Common myeloid progenitor, CD34-positive (primary cell): Measurements from ENCODE around the gene PER3.

Source experiments
- CTCF ChIA-PET: fragments of 350-600 bp; sonication (Branson Sonifier 250); formaldehyde crosslinking; loops from one replicate; lab custom pipeline; 2021; ENCODE audit warnings: antibody characterized with exemption; lab: Charles Lee
- POLR2A ChIA-PET: fragments of 350-600 bp; sonication (Branson Sonifier 250); formaldehyde crosslinking; loops from one replicate; lab custom pipeline; 2021; ENCODE audit warnings: antibody characterized with exemption; lab: Charles Lee
- DNase-seq, 3 donors: peaks; one replicate each; pipeline versions ENCODE4 v3.0.0 to v3.0.0-alpha.2; 2013
- H3K27ac ChIP-seq, 2 experiments: 1 replicate in 1 of 2; 2 replicates in 1 of 2; pipeline ENCODE4 v1.7.0; 2013; ENCODE audit warnings: inconsistent platforms in 2 of 2, low read length in 2 of 2, mild to moderate bottlenecking in 2 of 2, low read depth in 1 of 2, moderate library complexity in 1 of 2; ENCODE audit not compliant: severe bottlenecking in 2 of 2, insufficient read depth in 1 of 2, poor library complexity in 1 of 2
- H3K27me3 ChIP-seq, 5 experiments: replicated peaks in 2 of 5; 1 replicate in 3 of 5; 2 replicates in 2 of 5; pipeline versions ENCODE4 v1.6.1 to v1.7.0; 2013; ENCODE audit warnings: low read length in 4 of 5, mild to moderate bottlenecking in 2 of 5, moderate library complexity in 2 of 5, inconsistent platforms in 1 of 5; ENCODE audit not compliant: insufficient read depth in 5 of 5, control insufficient read depth in 4 of 5
- H3K36me3 ChIP-seq, 4 experiments: 1 replicate in 2 of 4; 2 replicates in 2 of 4; pipeline versions ENCODE4 v1.6.1 to v1.7.0; 2013; ENCODE audit warnings: low read length in 3 of 4, control low read depth in 1 of 4, mild to moderate bottlenecking in 1 of 4; ENCODE audit not compliant: control insufficient read depth in 4 of 4, insufficient read depth in 4 of 4
- H3K4me1 ChIP-seq, 4 experiments: 1 replicate in 3 of 4; 2 replicates in 1 of 4; pipeline versions ENCODE4 v1.6.1 to v1.7.1; 2013; ENCODE audit warnings: low read length in 3 of 4, mild to moderate bottlenecking in 3 of 4, control low read depth in 1 of 4, inconsistent platforms in 1 of 4, moderate library complexity in 1 of 4; ENCODE audit not compliant: control insufficient read depth in 4 of 4, insufficient read depth in 4 of 4; ENCODE audit errors: control extremely low read depth in 1 of 4
- H3K4me3 ChIP-seq, 7 experiments: 1 replicate in 4 of 7; 2 replicates in 3 of 7; pipeline versions ENCODE4 v1.5.1 to v1.7.0; 2013; ENCODE audit warnings: mild to moderate bottlenecking in 7 of 7, low read length in 6 of 7, moderate library complexity in 6 of 7, inconsistent platforms in 2 of 7, low read depth in 2 of 7, control low read depth in 1 of 7; ENCODE audit not compliant: insufficient read depth in 4 of 7, control insufficient read depth in 1 of 7; ENCODE audit errors: extremely low read depth in 1 of 7
- H3K9me3 ChIP-seq, 5 experiments: 1 replicate in 4 of 5; 2 replicates in 1 of 5; pipeline versions ENCODE4 v1.6.1 to v1.7.1; 2013; ENCODE audit warnings: low read length in 4 of 5, mild to moderate bottlenecking in 2 of 5, inconsistent platforms in 1 of 5, low read depth in 1 of 5, moderate library complexity in 1 of 5; ENCODE audit not compliant: control insufficient read depth in 4 of 5, insufficient read depth in 2 of 5; ENCODE audit errors: control extremely low read depth in 1 of 5
- WGBS: methylation state at CpG from one replicate; pipeline ENCODE4 v1.1.5; 2013; ENCODE audit not compliant: insufficient coverage; 5-methylcytosine and 5-hydroxymethylcytosine counted together

The PER3 gene

DNA sequence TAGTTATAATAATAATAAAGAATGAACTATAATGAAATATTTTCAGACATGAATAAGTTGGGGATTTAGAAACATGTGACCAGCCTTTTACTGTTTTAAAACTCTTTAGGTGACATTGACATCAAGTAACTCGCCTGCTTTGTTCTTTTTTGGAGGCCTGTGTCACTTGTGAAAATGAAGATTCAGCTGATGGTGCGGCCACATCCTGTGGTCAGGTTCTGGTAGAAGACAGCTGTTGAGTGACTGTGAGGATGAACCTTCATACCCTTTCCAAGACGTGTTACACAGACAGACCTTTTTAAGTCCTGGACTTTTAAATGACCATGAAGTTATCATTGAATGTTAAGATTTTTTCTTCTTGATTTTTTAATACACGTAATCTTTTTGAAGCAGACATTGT, 58.4 kb downstream of the PER3 start:
- no peak for DNase-seq
- no peak overlapping the region for H3K27ac ChIP-seq
- no peaks in the 10 kb centered on the region for H3K4me1 ChIP-seq
- ChIA-PET CTCF (no interaction called here), POLR2A (no interaction called here)
- H3K4me3 ChIP-seq, result no peak overlapping the region
- no peaks in the 10 kb centered on the region for H3K27me3 ChIP-seq
- WGBS, result 100% methylated on average over 2 of the region's 4 CpGs
- H3K36me3 ChIP-seq, result peaks cover under 1 to 18% (median 5%) of the 10 kb centered on the region in 4 experiments
- H3K9me3 ChIP-seq, result peaks cover under 1 to 19% (median 6%) of the 10 kb centered on the region in 5 experiments

DNA sequence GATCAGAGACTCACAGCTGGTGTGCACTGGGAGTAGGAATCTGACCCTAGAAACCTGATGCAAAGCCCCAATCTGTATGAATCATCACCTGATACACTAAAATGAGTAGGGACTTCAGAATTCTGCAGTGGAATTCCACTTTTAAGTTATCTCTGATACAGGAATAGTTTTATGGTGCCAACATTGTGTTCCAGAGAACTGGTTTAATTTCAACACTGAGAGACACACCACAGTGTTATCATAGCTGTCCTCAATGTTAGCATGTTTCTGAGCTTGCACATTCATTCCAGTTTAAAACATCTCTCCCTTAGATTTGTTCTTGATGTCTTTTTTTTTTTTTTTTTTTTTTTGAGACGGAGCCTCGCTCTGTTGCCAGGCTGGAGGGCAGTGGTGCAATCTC, 61.7 kb downstream of the PER3 start:
- no peaks in the 10 kb centered on the region for H3K4me1 ChIP-seq
- H3K27ac ChIP-seq, result no peak overlapping the region
- H3K4me3 ChIP-seq, result no peak overlapping the region
- 100% methylated on average over 1 of the region's 2 CpGs for WGBS
- ChIA-PET CTCF (no interaction called here), POLR2A (interaction anchor here (0.6 kb wide), 2 partner anchors 15 to 86 kb away, joined by 4 read pairs; no protein-coding TSS in a partner anchor)
- H3K27me3 ChIP-seq, result no peaks in the 10 kb centered on the region
- H3K9me3 ChIP-seq, result no peaks in the 10 kb centered on the region
- no peak for DNase-seq
- no peaks in the 10 kb centered on the region for H3K36me3 ChIP-seq

DNA sequence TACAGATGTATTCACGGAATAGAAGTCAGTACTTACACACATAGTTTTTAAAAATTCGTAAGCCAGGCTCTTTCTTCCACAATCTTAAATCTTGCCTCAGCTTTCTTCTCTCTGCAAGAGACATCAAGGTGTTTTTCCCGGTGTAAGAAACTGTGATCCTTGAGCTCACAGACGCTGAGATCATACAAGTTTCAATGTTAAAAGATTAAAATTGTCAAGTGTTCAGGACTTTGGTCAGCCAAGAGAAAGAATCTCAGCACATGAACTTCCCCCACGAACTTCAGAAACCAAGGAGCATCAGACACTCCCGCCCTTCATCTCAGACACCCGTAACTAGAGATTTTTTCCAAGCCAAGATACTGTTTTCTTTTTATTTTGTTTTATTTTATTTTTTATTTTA, 62.6 kb downstream of the PER3 start:
- 91% methylated on average over 3 of the region's 7 CpGs for WGBS
- no peak overlapping the region for H3K4me3 ChIP-seq
- no peak overlapping the region for H3K27ac ChIP-seq
- H3K9me3 ChIP-seq, result no peaks in the 10 kb centered on the region
- DNase-seq, result no peak
- no peaks in the 10 kb centered on the region for H3K27me3 ChIP-seq
- H3K36me3 ChIP-seq, result no peaks in the 10 kb centered on the region
- POLR2A ChIA-PET, result no interaction called here
- no peaks in the 10 kb centered on the region for H3K4me1 ChIP-seq
- CTCF ChIA-PET, result interaction anchor here (1.0 kb wide), 1 partner anchor 38 kb away, joined by 3 read pairs; no protein-coding TSS in a partner anchor

DNA sequence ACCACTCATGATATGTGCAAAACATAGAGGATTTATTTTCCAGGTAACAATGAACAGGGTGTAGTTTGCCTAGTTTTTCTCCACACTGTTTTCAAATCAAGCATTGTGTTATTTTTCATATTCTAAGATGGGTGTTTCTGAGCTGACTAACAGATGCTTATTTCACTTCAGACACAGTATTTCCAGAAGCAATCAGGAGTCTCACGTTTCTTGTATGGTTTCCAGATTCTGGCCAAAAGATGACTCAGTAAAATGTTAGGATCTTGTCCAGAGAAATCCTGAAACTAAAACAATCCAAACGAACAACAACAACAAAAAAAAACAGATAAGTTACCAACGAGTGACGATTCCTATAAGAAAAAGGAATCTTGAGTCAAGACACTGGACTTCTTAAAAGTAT, 63.5 kb downstream of the PER3 start:
- CTCF ChIA-PET, result interaction anchor here (1.0 kb wide), 1 partner anchor 39 kb away, joined by 3 read pairs; no protein-coding TSS in a partner anchor
- H3K9me3 ChIP-seq, result no peaks in the 10 kb centered on the region
- POLR2A ChIA-PET, result interaction anchor here (0.6 kb wide), 1 partner anchor 43 kb away, joined by 3 read pairs; no protein-coding TSS in a partner anchor
- H3K27me3 ChIP-seq, result no peaks in the 10 kb centered on the region
- no peak for DNase-seq
- WGBS, result 94% methylated on average over 2 of the region's 4 CpGs
- no peaks in the 10 kb centered on the region for H3K36me3 ChIP-seq
- H3K27ac ChIP-seq, result no peak overlapping the region
- H3K4me3 ChIP-seq, result no peak overlapping the region
- no peaks in the 10 kb centered on the region for H3K4me1 ChIP-seq

DNA sequence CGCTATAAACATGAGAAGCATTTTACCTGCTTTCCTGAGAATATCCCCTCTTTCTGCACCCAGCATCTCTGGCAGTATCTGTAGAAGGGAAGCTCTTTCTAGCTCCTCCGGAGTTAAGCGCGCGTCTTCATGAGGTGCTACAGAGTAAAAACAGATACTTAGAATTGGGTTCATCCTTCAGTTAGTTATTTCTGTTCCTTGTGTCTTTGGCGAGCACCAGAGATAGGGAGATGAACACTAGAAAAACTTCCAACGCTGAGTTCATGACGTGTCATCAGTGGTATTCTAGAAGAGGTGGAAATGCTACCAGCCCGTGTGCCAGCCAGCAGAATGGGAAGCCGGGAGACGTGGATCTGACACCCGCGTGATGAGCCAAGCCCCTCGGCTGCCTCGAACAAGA, 66.7 kb downstream of the PER3 start:
- WGBS, result 94% methylated on average over 15 of the region's 15 CpGs
- POLR2A ChIA-PET, result no interaction called here
- H3K9me3 ChIP-seq, result no peaks in the 10 kb centered on the region
- H3K4me1 ChIP-seq, result no peaks in the 10 kb centered on the region
- H3K4me3 ChIP-seq, result no peak overlapping the region
- no peak overlapping the region for H3K27ac ChIP-seq
- CTCF ChIA-PET, result no interaction called here
- no peaks in the 10 kb centered on the region for H3K36me3 ChIP-seq
- H3K27me3 ChIP-seq, result no peaks in the 10 kb centered on the region
- no peak for DNase-seq

DNA sequence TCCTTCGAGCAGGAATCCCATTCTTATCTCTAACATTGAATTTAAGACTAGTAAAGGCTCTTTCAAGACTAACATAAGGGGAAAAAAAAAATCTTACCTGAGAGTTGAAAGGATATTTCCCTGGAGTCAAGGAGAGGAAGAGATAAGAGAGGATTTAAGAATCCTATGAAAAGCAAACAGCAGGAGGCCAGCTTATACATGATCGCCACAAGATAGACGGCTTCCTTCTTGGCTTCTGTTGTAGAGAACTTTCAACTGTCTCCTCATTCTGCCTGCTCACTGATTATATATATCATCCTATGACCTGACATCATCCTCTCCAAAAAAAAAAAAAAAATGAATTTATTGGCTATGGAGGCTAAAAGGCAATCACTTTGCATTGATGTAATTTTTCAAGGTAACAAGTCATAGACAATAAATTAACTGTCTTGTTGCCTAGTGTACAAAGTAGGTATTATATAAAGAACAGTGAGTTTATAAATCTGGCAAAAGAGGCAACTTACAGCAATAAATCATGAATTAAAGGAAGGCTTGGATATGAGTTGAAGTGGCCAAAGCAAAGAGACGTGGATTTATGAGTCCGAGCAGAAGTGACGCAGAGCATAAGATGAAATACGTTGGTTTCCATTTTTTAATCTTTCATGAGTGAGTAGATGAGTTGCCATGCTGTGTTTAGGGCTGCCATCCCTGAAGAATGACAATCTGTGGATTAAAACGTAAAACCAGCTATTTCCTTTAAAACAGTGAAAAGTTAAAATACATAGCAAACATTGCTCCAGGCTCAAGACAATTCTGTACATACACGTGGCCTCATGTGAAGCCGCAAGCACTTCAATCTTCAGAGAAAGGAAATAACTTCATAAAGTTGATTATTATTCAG, 69.0 kb downstream of the PER3 start, which contains the start of gene UTS2:
Gene UTS2, minus strand, starts transcription at position 262 of the 880 bp plus-strand sequence. Its CDS starts 62 bp downstream, at position 200.
- H3K4me1 ChIP-seq, result no peaks in the 10 kb centered on the region
- no peaks in the 10 kb centered on the region for H3K9me3 ChIP-seq
- ChIA-PET POLR2A (no interaction called here), CTCF (no interaction called here)
- no peak within 1 kb of the TSS for H3K4me3 ChIP-seq
- no peaks in the 10 kb centered on the region for H3K36me3 ChIP-seq
- H3K27me3 ChIP-seq, result no peaks in the 10 kb centered on the region
- 76% methylated on average over 8 of the region's 10 CpGs for WGBS
- H3K27ac ChIP-seq, result no peak within 1 kb of the TSS
- DNase-seq, result no peak

DNA sequence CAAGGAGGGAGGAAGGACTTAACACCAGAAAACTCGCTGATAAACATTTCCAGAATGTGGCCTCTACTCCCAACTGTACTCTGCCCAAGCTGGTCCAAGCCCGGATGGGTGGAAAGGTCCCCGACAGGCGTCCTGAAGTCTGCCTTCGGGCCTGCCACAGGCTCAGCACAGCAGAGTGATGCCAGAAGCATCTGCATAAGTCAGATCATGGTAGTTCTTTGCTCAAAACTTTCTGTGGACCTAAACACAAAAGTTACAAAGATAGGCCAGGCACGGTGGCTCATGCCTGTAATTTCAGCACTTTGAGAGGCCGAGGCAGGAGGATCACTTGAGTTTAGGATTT, 69.6 kb downstream of the PER3 start:
- Histone ChIP-seq H3K36me3 (no peaks in the 10 kb centered on the region), H3K4me3 (no peak overlapping the region), H3K27me3 (no peaks in the 10 kb centered on the region), H3K27ac (no peak overlapping the region), H3K9me3 (no peaks in the 10 kb centered on the region), H3K4me1 (no peaks in the 10 kb centered on the region)
- POLR2A ChIA-PET, result no interaction called here
- CTCF ChIA-PET, result no interaction called here
- DNase-seq, result no peak
- WGBS, result 92% methylated on average over 6 of the region's 7 CpGs
